ENCODE data around the gene LRRC32. TPM values are rescaled to one million over a fixed set of nuclear protein-coding genes. Genes with fewer than 3 reads are reported as not detected.

Gene LRRC32
- total RNA-seq, 1 donor from 2014 or later = 39.6 TPM

GRCh38 chr11:76717369-76717768 lies 46.8 kb upstream of the LRRC32 start:
- H3K4me1 Mint-ChIP-seq (ENCODE audit: unreplicated experiment) = peaks cover 4% of the 10 kb centered on the region
- no peaks in the 10 kb centered on the region for H3K9me3 Mint-ChIP-seq (ENCODE audit: unreplicated experiment)
- no peak for DNase-seq (ENCODE audit: extremely low spot score, unreplicated experiment)
- H3K4me3 Mint-ChIP-seq (ENCODE audit: unreplicated experiment) = no peak overlapping the region
- TF ChIP-seq CTCF (IDR thresholded peaks at IDR 0.05) = no peak
- H3K27ac Mint-ChIP-seq (ENCODE audit: unreplicated experiment) = no peak overlapping the region
- H3K27me3 Mint-ChIP-seq (ENCODE audit: unreplicated experiment) = peaks cover 13% of the 10 kb centered on the region
- H3K36me3 Mint-ChIP-seq (ENCODE audit: unreplicated experiment) = no peaks in the 10 kb centered on the region

- H3K27me3 Mint-ChIP-seq (ENCODE audit: unreplicated experiment) = peaks cover 10% of the 10 kb centered on the region
- no peaks in the 10 kb centered on the region for H3K36me3 Mint-ChIP-seq (ENCODE audit: unreplicated experiment)
- no peak overlapping the region for H3K4me3 Mint-ChIP-seq (ENCODE audit: unreplicated experiment)
- H3K27ac Mint-ChIP-seq (ENCODE audit: unreplicated experiment) = no peak overlapping the region
- TF ChIP-seq CTCF (IDR thresholded peaks at IDR 0.05) = no peak
- H3K4me1 Mint-ChIP-seq (ENCODE audit: unreplicated experiment) = no peaks in the 10 kb centered on the region
- DNase-seq (ENCODE audit: extremely low spot score, unreplicated experiment) = no peak
- H3K9me3 Mint-ChIP-seq (ENCODE audit: unreplicated experiment) = no peaks in the 10 kb centered on the region
Measured at GRCh38 chr11:76716268-76716667, 45.7 kb upstream of the LRRC32 start.

- H3K4me3 Mint-ChIP-seq (ENCODE audit: unreplicated experiment) = no peak overlapping the region
- no peak for TF ChIP-seq CTCF (IDR thresholded peaks at IDR 0.05)
- no peaks in the 10 kb centered on the region for H3K36me3 Mint-ChIP-seq (ENCODE audit: unreplicated experiment)
- H3K4me1 Mint-ChIP-seq (ENCODE audit: unreplicated experiment) = no peaks in the 10 kb centered on the region
- H3K9me3 Mint-ChIP-seq (ENCODE audit: unreplicated experiment) = no peaks in the 10 kb centered on the region
- H3K27ac Mint-ChIP-seq (ENCODE audit: unreplicated experiment) = no peak overlapping the region
- H3K27me3 Mint-ChIP-seq (ENCODE audit: unreplicated experiment) = peaks cover 10% of the 10 kb centered on the region
- no peak for DNase-seq (ENCODE audit: extremely low spot score, unreplicated experiment)
Measured at GRCh38 chr11:76714493-76714892, 43.9 kb upstream of the LRRC32 start.

GRCh38 chr11:76713499-76713898 lies 43.0 kb upstream of the LRRC32 start:
- TF ChIP-seq CTCF (IDR thresholded peaks at IDR 0.05) = no peak
- Mint-ChIP-seq H3K4me1 (ENCODE audit: unreplicated experiment) (no peaks in the 10 kb centered on the region), H3K4me3 (ENCODE audit: unreplicated experiment) (no peak overlapping the region), H3K9me3 (ENCODE audit: unreplicated experiment) (no peaks in the 10 kb centered on the region), H3K27ac (ENCODE audit: unreplicated experiment) (no peak overlapping the region), H3K36me3 (ENCODE audit: unreplicated experiment) (no peaks in the 10 kb centered on the region), H3K27me3 (ENCODE audit: unreplicated experiment) (peaks cover 10% of the 10 kb centered on the region)
- DNase-seq (ENCODE audit: extremely low spot score, unreplicated experiment) = no peak

- no peaks in the 10 kb centered on the region for H3K36me3 Mint-ChIP-seq (ENCODE audit: unreplicated experiment)
- peaks cover 10% of the 10 kb centered on the region for H3K27me3 Mint-ChIP-seq (ENCODE audit: unreplicated experiment)
- H3K4me3 Mint-ChIP-seq (ENCODE audit: unreplicated experiment) = no peak overlapping the region
- no peak overlapping the region for H3K27ac Mint-ChIP-seq (ENCODE audit: unreplicated experiment)
- DNase-seq (ENCODE audit: extremely low spot score, unreplicated experiment) = no peak
- no peaks in the 10 kb centered on the region for H3K4me1 Mint-ChIP-seq (ENCODE audit: unreplicated experiment)
- H3K9me3 Mint-ChIP-seq (ENCODE audit: unreplicated experiment) = no peaks in the 10 kb centered on the region
- TF ChIP-seq CTCF (IDR thresholded peaks at IDR 0.05) = no peak
Measured at GRCh38 chr11:76712125-76712524, 41.6 kb upstream of the LRRC32 start.

Data from osteocyte (in vitro differentiated cells).